GM23338 (cell line): ENCODE measurements around the gene ZNF614. TPM values are rescaled to one million over a fixed set of nuclear protein-coding genes. Genes with fewer than 3 reads are reported as not detected.

Experiments
- ATAC-seq: fragments of 200-7000 bp; cut with Tn5 transposase; 3 replicates; pipeline ENCODE4 v1.9.1; 2020
- DNase-seq: peaks from one replicate; pipeline ENCODE4 v3.0.0-alpha.2; 2015; ENCODE audit warnings: low spot score
- H2AFZ ChIP-seq: fragments of 200-600 bp; sonication (generic); 2 replicates; pipeline ENCODE4 v1.8.0; 2016; ENCODE audit warnings: antibody characterized with exemption, mild to moderate bottlenecking, moderate library complexity
- H3F3A ChIP-seq: fragments of 200-600 bp; sonication (generic); replicated peaks from 2 replicates; pipeline ENCODE4 v1.8.0; 2017; ENCODE audit warnings: antibody characterized with exemption, mixed run types, low read depth
- H3K27ac ChIP-seq: fragments of 200-600 bp; sonication (generic); 2 replicates; pipeline ENCODE4 v1.6.1; 2016; ENCODE audit warnings: low read depth
- H3K27me3 ChIP-seq: fragments of 200-600 bp; sonication (generic); 2 replicates; pipeline ENCODE4 v1.8.0; 2016; ENCODE audit warnings: mild to moderate bottlenecking, mixed run types, moderate library complexity; ENCODE audit not compliant: insufficient read depth
- H3K36me3 ChIP-seq: fragments of 200-600 bp; sonication (generic); 2 replicates; pipeline ENCODE4 v1.8.0; 2016; ENCODE audit warnings: mild to moderate bottlenecking; ENCODE audit not compliant: insufficient read depth
- H3K4me1 ChIP-seq: fragments of 200-600 bp; sonication (generic); 2 replicates; pipeline ENCODE4 v1.8.0; 2016; ENCODE audit warnings: mild to moderate bottlenecking, moderate library complexity; ENCODE audit not compliant: insufficient read depth
- H3K4me2 ChIP-seq: fragments of 200-600 bp; sonication (generic); 2 replicates; pipeline ENCODE4 v1.7.1; 2017; ENCODE audit warnings: mixed run types
- H3K4me3 ChIP-seq: fragments of 200-600 bp; sonication (generic); 2 replicates; pipeline ENCODE4 v1.6.1; 2016; ENCODE audit warnings: mixed run types
- H3K79me2 ChIP-seq: fragments of 200-600 bp; sonication (generic); replicated peaks from 2 replicates; pipeline ENCODE4 v1.8.0; 2017; ENCODE audit warnings: mild to moderate bottlenecking; ENCODE audit not compliant: insufficient read depth
- H3K9me2 ChIP-seq: fragments of 200-600 bp; sonication (generic); 2 replicates; pipeline ENCODE4 v1.8.0; 2017; ENCODE audit not compliant: insufficient read depth
- H4K20me1 ChIP-seq: fragments of 200-600 bp; sonication (generic); replicated peaks from 2 replicates; pipeline ENCODE4 v1.8.0; 2017; ENCODE audit warnings: mild to moderate bottlenecking; ENCODE audit not compliant: insufficient read depth
- H3K27ac Mint-ChIP-seq: 2 replicates; pipeline ENCODE4 v1.8.0; 2020; ENCODE audit warnings: inconsistent platforms, mild to moderate bottlenecking, moderate library complexity, mixed read lengths
- H3K27me3 Mint-ChIP-seq: 3 replicates; pipeline ENCODE4 v1.8.0; 2022; ENCODE audit warnings: low read depth, mild to moderate bottlenecking, moderate library complexity, mixed read lengths, inconsistent platforms; ENCODE audit not compliant: insufficient read depth, poor library complexity
- H3K36me3 Mint-ChIP-seq: 3 replicates; pipeline ENCODE4 v1.8.0; 2021; ENCODE audit warnings: low read depth, mild to moderate bottlenecking, inconsistent platforms, moderate library complexity, mixed read lengths
- H3K4me1 Mint-ChIP-seq: 3 replicates; pipeline ENCODE4 v1.8.0; 2020; ENCODE audit warnings: mild to moderate bottlenecking, inconsistent platforms, mixed read lengths
- H3K4me3 Mint-ChIP-seq: 3 replicates; pipeline ENCODE4 v1.8.0; 2021; ENCODE audit warnings: moderate library complexity, mild to moderate bottlenecking, inconsistent platforms, mixed read lengths
- H3K9me3 Mint-ChIP-seq: 3 replicates; pipeline ENCODE4 v1.8.0; 2020; ENCODE audit warnings: moderate library complexity, mild to moderate bottlenecking, inconsistent platforms, mixed read lengths
- CREB1 ChIP-seq: fragments of 250-450 bp; sonication (Bioruptor Pico); IDR thresholded peaks from 2 replicates; pipeline ENCODE4 v1.5.0; 2020; ENCODE audit warnings: low read depth, mild to moderate bottlenecking, moderate library complexity
- EZH2 ChIP-seq: fragments of 200-600 bp; sonication (generic); IDR thresholded peaks from one replicate; pipeline ENCODE4 v1.8.0; 2017; ENCODE audit warnings: antibody characterized with exemption, mild to moderate bottlenecking, low read depth; ENCODE audit not compliant: unreplicated experiment
- EZH2phosphoT487 ChIP-seq: fragments of 200-600 bp; sonication (generic); IDR thresholded peaks from one replicate; pipeline ENCODE4 v1.8.1; 2018; ENCODE audit warnings: antibody characterized with exemption; ENCODE audit not compliant: unreplicated experiment
- NANOG ChIP-seq: IDR thresholded peaks from 2 replicates; pipeline ENCODE4 v1.6.1; 2016; ENCODE audit warnings: antibody characterized with exemption, borderline replicate concordance
- STAT1 ChIP-seq: IDR thresholded peaks from one replicate; pipeline ENCODE4 v1.6.1; 2016; ENCODE audit warnings: antibody characterized with exemption; ENCODE audit not compliant: unreplicated experiment
- ZNF114 ChIP-seq: fragments of 250-450 bp; sonication (Bioruptor Pico); IDR thresholded peaks from 2 replicates; pipeline ENCODE4 v1.5.0; 2020; ENCODE audit warnings: mild to moderate bottlenecking, moderate library complexity
- polyA plus RNA-seq: library from polyadenylated mRNA; unstranded; fragments of >200 nt; fragmentation: Nextera tagmentation; extraction: Ambion mirVana; gene quantifications from 2 replicates; pipeline ENCODE4 v1.2.1, GENCODE V29; 2016
- total RNA-seq: library from RNA; depleted of rRNA; stranded (reverse); fragments of >200 nt; shearing (Covaris generic); gene quantifications from 2 replicates; pipeline ENCODE4 v1.2.3, GENCODE V29; 2014
- TF ChIP-seq, protein P1 (sequence below): fragments of 250-450 bp; sonication (Bioruptor Pico); IDR thresholded peaks from 2 replicates; pipeline ENCODE4 v1.5.0; 2020; ENCODE audit warnings: mild to moderate bottlenecking, moderate library complexity
- TF ChIP-seq, protein P2 (sequence below): IDR thresholded peaks from one replicate; pipeline ENCODE4 v1.6.1; 2018; ENCODE audit warnings: antibody characterized with exemption; ENCODE audit not compliant: unreplicated experiment

ZNF614 gene
- total and polyA plus RNA-seq, 2 experiments from 2014 or later, result 9.1 to 26.2 TPM

DNA sequence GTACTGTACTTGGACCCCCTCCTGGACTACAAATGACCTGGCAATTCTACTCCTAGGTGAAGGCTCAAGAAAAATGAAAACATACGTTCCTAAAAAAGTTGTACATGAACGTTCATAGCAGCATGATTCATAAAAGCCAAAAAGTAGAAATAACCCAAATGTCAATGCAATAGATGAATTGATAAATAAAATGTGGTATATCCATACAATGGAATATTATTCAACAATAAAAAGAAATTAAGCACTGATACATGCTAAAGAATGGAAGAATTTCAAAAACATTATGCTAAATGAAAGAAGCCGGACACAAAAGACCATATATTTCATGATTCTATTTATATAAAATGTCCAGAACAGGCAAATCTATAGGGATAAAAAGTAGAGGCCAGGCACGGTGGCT, 11.0 kb upstream of the ZNF614 start:
- Mint-ChIP-seq H3K36me3 (peaks cover 84% of the 10 kb centered on the region), H3K9me3 (peaks cover 51% of the 10 kb centered on the region)
- peaks cover 34% of the 10 kb centered on the region for H3K36me3 ChIP-seq

More for the DNA sequence above, 11.0 kb upstream of the ZNF614 start:
- Histone ChIP-seq H4K20me1 (no peaks in the 10 kb centered on the region), H3K79me2 (no peaks in the 10 kb centered on the region), H3K9me2 (peaks cover 5% of the 10 kb centered on the region), H3K4me3 (no peak overlapping the region), H2AFZ (no peak overlapping the region), H3K4me1 (peaks cover 5% of the 10 kb centered on the region; the same call in 1 of the 2 replicates), H3K27ac (no peak overlapping the region), H3F3A (no peaks in the 10 kb centered on the region), H3K4me2 (no peak overlapping the region), H3K27me3 (no peaks in the 10 kb centered on the region)
- Mint-ChIP-seq H3K4me3 (no peak overlapping the region), H3K4me1 (no peaks in the 10 kb centered on the region), H3K27me3 (peaks cover 1% of the 10 kb centered on the region), H3K27ac (no peak overlapping the region)
- no peak for ATAC-seq
- no peak for DNase-seq
- TF ChIP-seq, protein P1, sequence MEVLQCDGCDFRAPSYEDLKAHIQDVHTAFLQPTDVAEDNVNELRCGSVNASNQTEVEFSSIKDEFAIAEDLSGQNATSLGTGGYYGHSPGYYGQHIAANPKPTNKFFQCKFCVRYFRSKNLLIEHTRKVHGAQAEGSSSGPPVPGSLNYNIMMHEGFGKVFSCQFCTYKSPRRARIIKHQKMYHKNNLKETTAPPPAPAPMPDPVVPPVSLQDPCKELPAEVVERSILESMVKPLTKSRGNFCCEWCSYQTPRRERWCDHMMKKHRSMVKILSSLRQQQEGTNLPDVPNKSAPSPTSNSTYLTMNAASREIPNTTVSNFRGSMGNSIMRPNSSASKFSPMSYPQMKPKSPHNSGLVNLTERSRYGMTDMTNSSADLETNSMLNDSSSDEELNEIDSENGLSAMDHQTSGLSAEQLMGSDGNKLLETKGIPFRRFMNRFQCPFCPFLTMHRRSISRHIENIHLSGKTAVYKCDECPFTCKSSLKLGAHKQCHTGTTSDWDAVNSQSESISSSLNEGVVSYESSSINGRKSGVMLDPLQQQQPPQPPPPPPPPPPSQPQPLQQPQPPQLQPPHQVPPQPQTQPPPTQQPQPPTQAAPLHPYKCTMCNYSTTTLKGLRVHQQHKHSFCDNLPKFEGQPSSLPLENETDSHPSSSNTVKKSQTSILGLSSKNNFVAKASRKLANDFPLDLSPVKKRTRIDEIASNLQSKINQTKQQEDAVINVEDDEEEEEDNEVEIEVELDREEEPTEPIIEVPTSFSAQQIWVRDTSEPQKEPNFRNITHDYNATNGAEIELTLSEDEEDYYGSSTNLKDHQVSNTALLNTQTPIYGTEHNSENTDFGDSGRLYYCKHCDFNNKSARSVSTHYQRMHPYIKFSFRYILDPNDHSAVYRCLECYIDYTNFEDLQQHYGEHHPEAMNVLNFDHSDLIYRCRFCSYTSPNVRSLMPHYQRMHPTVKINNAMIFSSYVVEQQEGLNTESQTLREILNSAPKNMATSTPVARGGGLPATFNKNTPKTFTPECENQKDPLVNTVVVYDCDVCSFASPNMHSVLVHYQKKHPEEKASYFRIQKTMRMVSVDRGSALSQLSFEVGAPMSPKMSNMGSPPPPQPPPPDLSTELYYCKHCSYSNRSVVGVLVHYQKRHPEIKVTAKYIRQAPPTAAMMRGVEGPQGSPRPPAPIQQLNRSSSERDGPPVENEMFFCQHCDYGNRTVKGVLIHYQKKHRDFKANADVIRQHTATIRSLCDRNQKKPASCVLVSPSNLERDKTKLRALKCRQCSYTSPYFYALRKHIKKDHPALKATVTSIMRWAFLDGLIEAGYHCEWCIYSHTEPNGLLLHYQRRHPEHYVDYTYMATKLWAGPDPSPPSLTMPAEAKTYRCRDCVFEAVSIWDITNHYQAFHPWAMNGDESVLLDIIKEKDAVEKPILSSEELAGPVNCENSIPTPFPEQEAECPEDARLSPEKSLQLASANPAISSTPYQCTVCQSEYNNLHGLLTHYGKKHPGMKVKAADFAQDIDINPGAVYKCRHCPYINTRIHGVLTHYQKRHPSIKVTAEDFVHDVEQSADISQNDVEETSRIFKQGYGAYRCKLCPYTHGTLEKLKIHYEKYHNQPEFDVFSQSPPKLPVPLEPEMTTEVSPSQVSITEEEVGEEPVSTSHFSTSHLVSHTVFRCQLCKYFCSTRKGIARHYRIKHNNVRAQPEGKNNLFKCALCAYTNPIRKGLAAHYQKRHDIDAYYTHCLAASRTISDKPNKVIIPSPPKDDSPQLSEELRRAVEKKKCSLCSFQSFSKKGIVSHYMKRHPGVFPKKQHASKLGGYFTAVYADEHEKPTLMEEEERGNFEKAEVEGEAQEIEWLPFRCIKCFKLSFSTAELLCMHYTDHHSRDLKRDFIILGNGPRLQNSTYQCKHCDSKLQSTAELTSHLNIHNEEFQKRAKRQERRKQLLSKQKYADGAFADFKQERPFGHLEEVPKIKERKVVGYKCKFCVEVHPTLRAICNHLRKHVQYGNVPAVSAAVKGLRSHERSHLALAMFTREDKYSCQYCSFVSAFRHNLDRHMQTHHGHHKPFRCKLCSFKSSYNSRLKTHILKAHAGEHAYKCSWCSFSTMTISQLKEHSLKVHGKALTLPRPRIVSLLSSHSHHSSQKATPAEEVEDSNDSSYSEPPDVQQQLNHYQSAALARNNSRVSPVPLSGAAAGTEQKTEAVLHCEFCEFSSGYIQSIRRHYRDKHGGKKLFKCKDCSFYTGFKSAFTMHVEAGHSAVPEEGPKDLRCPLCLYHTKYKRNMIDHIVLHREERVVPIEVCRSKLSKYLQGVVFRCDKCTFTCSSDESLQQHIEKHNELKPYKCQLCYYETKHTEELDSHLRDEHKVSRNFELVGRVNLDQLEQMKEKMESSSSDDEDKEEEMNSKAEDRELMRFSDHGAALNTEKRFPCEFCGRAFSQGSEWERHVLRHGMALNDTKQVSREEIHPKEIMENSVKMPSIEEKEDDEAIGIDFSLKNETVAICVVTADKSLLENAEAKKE, result no peak
- TF ChIP-seq CREB1 (CRISPR knock-in tag) (no peak), STAT1 (no peak), ZNF114 (no peak), NANOG (no peak), EZH2 (no peak), EZH2phosphoT487 (no peak)
- TF ChIP-seq, protein P2, sequence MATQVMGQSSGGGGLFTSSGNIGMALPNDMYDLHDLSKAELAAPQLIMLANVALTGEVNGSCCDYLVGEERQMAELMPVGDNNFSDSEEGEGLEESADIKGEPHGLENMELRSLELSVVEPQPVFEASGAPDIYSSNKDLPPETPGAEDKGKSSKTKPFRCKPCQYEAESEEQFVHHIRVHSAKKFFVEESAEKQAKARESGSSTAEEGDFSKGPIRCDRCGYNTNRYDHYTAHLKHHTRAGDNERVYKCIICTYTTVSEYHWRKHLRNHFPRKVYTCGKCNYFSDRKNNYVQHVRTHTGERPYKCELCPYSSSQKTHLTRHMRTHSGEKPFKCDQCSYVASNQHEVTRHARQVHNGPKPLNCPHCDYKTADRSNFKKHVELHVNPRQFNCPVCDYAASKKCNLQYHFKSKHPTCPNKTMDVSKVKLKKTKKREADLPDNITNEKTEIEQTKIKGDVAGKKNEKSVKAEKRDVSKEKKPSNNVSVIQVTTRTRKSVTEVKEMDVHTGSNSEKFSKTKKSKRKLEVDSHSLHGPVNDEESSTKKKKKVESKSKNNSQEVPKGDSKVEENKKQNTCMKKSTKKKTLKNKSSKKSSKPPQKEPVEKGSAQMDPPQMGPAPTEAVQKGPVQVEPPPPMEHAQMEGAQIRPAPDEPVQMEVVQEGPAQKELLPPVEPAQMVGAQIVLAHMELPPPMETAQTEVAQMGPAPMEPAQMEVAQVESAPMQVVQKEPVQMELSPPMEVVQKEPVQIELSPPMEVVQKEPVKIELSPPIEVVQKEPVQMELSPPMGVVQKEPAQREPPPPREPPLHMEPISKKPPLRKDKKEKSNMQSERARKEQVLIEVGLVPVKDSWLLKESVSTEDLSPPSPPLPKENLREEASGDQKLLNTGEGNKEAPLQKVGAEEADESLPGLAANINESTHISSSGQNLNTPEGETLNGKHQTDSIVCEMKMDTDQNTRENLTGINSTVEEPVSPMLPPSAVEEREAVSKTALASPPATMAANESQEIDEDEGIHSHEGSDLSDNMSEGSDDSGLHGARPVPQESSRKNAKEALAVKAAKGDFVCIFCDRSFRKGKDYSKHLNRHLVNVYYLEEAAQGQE, result no peak
